RPMI8226 (cell line): ENCODE measurements around the gene MYO10.

Source experiments
- DNase-seq: peaks from one replicate; pipeline ENCODE4 v3.0.0-alpha.2; 2015

Gene MYO10

DNA sequence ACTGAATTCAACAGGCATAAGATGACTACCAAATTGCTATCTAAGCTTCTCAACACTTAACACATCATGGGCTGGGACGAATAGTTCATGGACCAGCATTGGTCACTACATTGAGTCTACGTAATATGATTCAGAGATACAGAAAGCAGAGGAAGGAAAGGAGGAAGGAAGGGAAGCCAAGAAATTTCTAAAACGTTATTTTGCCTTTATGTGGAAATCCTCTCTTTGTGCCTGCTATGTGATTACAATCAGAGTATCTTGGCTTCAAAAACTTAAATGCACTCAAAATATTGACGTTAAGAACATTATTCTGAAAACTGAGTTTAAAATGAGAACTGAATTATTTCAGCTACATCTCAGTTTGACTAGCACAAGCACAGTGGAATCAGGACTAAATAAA lies 231.1 kb downstream of the MYO10 start:
- no peak for DNase-seq

DNA sequence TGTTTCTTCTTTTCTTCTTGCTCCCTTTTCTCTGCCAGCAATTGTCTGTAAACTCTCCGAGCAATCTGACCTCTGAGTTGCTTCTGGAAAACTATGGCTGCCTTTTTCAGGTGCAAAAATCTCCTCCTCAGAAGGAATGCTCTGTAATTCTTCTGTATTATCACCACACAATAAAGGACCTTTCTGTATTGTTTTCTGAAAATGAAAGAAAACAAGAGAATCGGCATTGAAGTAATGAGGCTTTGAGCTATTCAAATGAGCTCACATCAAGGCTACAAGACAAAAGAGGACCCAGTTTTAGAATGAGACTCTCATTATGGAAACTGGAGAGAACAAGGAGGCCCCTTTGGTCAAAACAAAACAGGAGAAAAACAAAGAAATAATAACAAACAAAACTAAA lies 233.1 kb downstream of the MYO10 start:
- no peak for DNase-seq

DNA sequence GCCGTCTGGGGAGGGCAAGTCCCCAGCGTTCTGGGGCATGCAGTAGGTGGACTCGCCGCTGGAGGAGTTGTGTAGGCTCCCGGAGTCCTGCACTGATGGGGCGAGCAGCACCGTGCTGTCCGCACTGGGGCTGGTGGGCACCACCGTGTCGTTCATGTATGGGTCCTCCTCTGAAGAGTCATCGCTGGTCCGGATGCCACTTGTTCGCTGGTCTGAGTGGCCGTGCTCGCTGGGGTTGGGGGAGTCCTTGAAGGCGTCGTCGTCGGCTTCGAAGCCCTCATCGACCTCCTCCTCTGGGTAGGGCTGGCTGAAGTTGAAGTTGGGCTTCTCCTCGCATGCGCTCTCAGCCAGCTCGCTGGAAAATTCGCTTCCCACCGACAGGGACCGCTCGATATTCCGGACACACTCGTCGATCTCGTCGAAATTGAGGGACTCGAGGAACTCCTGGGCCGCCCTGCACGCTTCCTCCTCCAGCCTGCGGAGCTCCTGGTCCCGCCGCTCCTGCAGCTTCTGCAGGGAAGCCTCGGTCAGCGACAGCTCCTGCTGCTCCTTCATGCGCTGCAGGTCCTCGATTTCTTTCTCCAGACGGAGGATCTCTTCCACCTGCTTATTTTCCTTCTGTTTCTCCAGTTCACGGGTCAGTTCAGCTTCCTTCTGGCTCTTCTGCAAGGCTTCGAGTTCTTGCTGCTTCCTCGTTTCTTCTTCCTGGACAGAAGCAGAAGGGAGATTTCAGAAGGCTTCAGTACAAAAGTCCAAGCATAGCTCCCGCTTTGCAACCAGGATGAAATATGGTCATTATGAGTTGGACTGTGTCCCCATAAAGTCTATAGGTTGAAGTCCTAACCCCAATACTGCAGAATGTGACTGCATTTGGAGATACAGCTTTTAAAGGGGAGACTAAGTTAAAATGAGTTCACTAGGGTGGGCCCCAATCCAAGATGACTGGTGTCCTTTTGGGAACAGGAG lies 234.7 kb downstream of the MYO10 start:
- DNase-seq, result no peak

DNA sequence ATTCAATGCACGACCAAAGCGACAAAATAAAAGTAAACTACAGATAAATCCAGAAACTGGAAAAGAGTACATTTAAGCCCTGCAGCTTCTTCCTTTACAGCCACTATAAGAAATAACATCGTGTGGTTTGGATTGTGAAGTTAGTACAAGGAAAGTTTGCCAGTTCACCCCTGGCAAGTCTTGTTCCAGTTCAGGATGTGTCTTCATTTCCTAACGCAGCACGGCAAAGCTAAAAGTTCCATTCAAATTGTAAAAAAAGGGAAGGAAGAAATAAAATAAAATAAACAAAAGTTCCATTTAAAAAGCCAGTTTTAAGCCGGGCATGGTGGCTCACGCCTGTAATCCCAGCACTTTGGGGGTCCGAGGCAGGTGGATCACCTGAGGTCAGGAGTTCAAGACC lies 236.0 kb downstream of the MYO10 start:
- no peak for DNase-seq

DNA sequence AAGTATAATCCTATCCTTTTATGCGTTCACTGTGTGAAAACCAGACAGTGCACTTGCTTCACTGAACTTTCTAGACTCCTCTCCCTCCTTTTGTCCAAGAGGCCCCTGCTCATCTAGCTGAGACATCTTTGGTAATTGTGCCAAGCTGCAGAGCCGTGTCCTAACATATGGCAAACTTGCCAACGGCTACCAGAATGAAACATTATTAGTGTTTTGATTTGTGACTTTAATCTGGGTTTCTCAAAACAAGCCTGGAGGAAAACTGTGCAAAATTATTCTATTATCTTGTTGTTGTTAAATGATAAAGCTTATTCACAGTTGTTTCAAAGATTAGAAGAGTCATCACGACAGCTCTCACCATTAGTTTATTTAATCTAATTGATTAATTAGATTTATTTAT lies 240.3 kb downstream of the MYO10 start:
- DNase-seq, result no peak

DNA sequence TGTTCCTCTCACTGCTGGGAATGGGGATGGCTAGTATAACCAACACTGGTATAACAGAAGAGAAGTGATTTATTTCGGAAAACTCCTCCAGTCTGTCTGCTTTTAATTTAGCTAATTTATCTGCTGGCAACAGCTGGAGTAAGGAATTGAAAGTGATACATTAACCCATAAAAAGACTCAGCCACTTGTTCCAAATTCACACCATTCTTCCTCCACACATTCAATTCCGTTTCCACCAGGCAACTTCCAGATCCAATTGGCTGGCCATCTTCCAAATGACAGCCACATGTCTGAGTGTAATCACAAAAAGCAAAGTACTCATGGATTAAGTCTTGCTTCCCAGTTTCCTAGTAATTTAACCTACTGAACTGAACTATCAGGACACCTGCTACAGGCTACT lies 242.2 kb downstream of the MYO10 start:
- no peak for DNase-seq

DNA sequence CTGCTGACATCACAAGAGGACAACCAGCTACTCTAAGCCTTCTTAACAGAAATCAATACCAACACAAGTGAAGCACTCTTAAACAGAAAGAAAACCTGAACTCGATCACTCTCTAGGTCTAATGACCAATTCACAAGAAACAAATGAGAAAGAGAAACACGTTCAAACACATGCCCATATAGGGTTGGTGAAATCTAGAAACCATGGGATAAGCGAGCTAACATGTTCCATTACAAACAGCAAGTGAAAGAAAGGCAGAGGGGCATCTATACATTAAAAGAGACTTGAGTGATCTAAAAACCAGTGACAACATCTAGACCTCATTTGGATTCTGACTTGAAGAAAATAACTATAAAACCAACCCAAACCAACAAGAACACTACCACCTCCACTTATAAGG lies 244.4 kb downstream of the MYO10 start:
- DNase-seq, result no peak

DNA sequence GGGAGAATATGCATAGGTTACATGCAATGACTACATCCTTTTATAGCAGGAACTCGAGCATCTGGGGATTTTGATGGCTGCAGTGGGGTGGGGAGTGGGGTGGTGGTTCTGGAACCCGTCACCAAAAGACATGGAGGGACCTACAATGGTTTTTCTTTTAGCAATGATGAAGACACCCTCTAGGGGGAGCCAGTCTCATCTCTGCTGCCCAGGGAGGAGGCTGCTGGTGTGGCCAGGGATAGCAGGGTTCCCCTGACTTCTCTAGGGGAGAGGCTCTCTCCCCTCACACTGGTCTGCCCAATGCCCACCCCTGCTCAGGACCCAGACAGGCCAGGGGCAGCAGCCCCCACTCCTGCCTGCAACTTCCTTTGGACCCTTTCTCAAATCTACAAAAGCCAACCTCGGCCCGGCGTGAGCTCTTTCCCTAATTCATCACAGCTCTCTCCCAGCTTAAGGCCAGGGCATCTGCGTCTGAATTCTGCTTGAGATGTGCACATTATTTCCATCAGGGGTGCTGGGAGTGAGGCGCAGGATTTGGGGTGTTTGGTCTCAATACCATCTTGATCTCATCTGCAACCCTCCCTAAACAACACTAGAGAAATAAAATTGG lies 245.7 kb downstream of the MYO10 start:
- DNase-seq, result peak; percentile 23

DNA sequence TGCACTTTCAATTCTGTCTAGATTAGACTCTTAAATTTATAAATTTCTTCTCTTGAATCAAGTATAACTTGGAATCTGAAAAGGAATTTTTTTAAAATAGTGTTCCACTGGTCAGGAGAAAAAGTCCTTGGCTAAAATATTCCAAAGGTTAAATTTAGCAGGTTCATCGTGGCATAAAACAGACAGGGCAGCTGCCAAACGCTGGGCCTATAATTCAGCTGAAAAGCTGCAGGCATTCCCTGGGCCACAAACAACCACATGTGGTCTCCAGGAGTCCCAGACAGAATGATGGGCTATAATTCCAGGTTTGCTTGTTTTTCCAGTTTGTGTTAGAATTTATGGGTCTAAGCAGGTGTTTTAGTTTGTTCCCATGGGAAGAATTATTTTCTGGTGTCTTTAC lies 248.2 kb downstream of the MYO10 start:
- no peak for DNase-seq

DNA sequence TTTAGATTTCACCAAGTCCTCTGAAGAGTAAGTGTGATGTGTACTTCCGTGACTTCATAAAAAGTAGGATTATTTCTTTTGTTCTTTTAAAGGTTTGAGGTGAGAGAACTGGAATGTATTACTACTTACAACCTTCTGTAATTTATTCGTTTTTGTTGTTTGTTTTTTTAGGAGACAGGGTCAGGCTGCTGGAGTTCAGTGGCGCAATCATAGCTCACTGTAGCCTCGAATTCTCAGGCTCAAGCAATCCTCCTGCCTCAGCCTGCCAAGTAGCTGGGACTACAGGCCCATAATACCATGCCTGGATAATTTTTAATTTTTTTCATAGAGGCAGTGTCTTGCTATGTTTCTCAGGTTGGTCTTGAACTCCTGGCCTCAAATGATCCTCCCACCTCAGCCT lies 251.0 kb downstream of the MYO10 start:
- no peak for DNase-seq

DNA sequence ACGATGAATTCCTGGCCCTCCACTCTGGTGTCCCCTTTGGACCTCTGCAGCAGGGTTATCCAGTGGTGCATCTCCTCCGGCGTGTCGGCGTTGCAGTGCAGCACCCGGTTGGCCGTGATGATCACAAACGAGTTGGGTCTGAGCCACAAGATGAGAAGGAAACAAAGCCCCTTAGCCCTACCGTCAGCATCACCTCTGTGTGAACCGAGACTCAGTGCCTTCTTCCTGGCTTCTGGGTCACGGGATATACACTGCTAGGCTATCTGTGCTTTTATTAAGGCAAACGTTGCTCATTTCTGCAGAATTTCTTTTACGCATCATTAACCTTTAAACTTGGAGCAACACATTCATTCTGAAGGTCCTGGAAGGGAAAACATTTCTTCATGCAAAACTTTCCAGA lies 254.2 kb downstream of the MYO10 start:
- no peak for DNase-seq

DNA sequence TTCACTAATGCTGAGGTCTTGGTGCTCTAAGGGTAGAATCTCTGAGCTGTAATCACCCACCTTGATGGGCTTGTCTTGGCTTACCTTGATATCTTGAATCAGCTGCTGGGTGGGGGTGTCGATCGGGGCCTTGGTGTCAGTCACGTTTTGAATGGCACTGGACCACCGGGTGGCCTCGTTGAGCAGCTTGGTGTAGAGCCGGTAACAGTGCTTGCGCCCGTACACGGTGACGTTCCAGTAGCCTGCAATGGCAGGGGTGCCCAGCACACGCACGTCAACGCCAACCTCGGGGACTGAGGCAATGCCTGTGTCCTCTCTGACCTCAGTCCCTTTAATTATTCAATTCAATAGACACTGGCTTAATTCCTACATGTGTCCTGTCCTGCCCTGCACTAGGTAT lies 256.2 kb downstream of the MYO10 start:
- no peak for DNase-seq

DNA sequence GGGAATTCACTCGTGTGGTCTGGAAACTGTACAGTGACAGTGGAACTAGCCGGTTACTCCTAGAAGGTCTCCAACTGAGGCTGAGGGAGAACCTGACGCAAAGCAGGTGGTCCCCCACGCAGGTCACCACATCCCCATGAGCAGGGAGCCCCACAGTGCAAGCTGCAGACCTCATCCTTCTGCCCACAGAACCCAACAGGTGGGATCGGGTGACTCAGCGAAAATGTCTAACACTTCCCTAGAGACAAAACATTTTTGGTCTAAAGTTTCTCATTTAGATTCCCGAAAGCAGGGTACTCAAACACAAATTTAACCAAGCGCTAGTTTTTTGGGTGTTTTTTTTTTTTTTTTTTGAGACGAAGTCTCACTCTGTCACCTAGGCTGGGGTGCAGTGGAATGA lies 256.9 kb downstream of the MYO10 start:
- DNase-seq, result no peak

DNA sequence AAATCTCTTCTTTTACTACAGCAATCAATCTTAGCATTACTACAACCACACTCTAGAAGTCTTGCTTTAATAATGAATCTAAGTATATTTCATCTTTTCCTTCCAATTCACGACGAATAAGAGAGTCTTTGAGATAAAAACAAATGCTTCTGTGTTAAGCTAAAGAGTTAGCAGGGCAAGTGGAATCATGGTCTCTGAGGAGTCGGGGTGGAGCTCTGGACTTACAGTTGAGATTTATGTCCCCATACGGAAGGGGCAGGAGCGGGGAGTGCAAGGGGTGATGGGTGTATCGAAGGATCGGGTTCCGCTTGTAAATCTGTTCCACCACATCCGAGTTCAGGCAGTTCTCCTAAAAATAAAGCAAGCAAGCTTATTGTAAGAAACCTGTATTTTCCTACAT lies 260.3 kb downstream of the MYO10 start:
- no peak for DNase-seq

DNA sequence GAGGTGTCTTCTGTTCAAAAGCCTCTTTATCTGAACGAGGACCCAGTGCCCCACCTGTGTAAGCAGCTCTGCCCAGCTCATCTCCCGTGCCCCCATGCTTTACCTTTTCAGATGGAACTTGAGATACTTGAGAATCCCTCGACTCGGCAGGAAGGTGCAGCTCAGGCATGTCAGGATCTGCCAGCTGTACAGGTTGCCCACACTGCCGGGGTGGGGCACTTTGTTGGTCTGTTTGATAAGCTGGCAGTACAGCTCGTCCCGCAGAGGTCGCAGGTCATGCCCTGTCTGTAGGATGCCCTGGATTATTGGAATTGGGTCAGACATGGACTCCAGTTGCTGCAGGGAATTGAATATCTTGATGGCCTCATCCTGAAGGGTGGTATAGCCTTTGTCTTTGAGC lies 261.3 kb downstream of the MYO10 start:
- no peak for DNase-seq

DNA sequence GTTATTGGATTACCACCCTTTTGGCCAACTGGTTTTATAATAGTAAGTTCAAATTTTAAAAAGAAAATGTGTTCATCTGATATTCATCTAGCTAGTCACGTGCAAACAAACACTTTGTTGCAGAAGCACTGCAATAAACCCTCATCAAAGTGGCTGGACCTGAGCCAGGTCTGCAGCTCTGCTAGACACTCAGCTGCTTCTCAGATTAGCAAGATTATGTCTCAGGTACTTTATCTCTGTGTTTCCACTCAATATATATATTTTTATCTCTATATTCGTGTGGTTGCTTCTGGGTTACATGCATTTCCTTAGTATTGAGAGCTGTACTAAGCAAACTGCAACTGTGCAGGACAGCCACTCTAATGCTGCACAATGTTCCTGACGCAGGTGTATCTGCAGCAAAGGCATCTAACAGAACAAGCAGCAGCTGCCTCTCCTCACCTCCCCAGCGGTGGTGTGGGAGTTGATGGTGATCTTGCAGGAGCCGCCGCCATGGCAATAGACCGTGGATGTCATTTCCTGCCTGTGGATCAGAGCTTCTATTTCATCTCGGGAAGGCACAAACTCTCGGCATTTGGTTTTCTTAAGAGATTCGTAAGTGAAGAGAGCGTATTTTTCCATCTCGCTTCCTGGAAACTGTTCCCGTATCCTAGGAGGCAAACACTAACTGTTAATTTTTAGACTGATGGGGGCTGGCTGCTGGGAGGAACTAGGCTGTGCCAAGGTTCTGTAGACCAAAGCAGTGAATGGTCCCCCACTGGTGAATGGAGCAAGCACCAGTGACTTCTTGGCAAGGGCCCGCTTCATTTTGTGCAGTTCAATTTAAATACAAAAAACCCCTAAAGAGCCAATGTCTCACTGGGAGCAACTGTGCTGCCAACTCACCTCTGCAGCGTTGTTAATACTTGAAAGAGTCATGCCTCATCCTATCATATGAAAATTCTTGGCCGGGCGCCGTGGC lies 262.6 kb downstream of the MYO10 start:
- DNase-seq, result no peak

DNA sequence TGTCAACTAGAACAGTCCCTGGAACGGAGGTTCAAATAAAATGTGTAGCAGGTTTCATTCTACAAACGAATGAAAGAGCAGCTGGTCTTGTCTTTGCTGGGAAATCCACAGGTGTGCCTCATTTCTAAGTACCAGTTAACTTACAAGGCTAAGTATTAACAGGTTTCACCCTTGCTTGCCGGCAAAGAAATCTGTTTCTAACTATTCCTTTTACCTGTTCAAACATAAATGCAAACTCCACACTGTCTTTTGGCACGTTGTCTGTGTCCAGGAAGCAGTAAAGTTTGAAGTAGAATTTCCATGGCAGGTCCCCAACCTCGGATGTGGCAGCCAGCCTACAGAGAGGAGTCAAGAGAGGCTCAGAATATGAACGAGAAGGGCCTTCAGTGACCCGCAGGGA lies 264.9 kb downstream of the MYO10 start:
- DNase-seq, result no peak

DNA sequence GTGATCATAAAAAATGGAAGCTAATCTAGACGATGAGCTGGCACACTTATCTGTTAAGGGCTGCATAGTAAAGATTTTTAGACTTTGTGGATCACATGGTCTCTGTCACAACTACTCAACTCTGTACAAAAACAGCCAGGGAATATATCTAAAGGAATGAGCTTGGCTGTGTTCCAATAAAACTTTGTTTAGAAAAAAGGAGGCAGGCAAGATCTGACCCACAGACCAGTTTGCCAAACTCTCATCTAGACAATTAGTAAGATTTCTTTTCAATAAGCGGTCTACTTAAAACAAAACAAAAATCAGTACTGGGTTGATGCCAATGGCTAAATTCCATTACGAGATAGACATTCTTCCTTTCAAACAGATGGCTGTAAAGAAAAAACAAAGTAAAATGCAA lies 266.3 kb downstream of the MYO10 start:
- DNase-seq, result no peak

DNA sequence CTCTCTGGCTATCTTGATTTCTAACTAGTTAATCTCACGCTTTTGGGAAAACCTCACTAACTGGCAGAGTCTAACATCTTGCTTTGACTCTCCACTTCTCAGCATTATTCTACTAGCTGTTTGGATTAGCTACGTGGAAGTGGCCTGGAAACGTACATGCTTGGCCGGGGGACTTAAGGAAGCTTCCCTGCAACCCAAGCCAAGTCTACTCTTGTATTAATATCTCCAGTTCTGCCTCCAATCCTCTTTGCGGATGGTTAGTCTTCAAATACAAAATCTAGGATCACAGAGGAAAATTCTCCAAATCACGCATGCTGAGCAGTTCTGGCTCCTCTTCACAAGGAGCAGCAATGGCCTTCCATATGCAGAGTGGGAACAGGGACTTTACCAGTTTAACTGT lies 267.5 kb downstream of the MYO10 start:
- DNase-seq, result no peak

DNA sequence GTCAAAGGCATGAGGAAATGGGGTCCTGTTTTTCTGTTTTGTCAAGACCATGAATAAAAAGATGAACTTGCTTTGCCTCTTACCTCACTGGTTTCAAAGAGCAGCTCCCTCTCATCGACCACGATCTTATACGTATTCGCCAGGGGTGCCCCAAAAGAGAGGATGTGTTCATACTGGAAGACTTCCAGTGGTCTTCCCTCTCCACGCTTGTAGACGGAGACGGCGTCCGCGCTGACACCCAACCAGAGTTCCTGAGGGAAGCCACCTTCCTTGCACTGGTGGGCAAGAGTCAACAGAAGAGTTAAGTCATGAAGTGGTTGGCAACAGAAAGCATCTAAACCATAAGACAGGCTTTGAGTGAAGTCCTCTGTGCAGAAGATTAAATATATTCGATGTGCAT lies 267.9 kb downstream of the MYO10 start:
- DNase-seq, result no peak

DNA sequence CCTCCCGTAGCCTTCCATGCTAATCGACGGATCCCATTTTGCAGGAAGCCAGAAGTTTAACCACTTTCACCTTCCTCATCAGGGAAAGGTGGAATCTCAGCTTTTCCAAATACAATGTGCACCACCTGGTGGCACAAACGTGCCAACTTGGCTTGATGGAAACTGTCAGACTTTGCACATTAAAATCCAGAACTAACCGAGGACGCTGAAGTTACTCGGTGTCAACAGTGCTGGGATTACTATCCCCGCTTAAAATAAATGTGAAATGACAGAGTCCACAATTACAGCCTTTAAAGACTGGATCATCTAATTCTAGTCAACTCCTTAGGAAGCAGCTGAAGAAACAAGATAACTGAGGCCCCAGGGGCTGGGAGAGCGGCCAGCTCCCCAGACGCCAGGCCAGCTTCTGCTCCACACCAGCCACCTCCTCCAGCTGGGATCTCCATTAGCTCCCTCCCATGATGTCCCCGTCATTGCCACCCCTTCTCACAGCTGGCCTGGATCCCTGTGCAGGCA lies 269.1 kb downstream of the MYO10 start:
- DNase-seq, result no peak

DNA sequence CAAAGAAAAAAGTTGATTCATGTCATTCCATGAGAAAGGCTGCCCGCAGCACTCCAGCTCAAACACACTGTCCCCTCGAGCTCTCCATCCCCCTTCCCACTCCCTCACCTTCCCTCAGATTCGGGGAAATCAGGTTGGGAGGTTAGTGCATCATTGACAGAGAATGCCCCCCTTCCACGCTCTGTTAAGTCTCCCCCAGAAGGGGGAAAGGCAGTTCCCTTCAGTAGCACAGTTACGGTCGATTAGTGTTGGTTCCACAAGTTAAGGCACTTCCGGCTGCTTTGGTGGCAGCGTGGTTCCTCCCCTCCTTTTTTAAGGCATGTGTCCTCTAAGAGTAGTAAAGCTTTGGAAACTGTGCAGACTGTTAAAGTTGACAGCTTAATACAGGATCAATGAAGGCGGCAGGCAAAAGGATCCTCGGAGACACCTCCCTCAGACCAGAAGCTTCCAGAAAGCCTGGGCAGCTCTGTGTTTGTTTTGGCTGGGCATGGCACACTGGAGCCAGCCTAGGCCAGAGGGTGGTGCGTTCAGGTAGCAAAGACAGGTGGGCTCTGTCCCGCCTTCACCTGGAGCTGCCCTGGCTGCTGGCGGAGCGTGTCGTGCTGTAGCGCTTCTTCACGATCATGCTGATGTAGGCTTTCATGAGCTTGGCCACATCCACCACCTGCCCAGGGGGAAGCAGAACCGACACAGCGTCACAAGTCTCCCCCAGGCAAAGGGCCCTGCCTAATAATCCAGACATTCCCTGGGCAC lies 269.8 kb downstream of the MYO10 start:
- DNase-seq, result peak; percentile 11
